Fibroblast of lung (primary cell): ENCODE measurements around the gene PIEZO2. TPM values are rescaled to one million over a fixed set of nuclear protein-coding genes. Genes with fewer than 3 reads are reported as not detected.

Experiments used
- DNase-seq, 2 donors: peaks; one replicate each; pipeline versions ENCODE4 v3.0.0 to v3.0.0-alpha.2; 2010; ENCODE audit warnings: low read depth in 2 of 2
- H2AFZ ChIP-seq: 2 replicates; pipeline ENCODE4 v1.5.1; 2012; ENCODE audit warnings: low read length, control low read depth, inconsistent platforms
- H3K27ac ChIP-seq: 2 replicates; pipeline ENCODE4 v1.5.1; 2011; ENCODE audit warnings: low read length, control low read depth; ENCODE audit not compliant: insufficient read depth
- H3K27me3 ChIP-seq: 2 replicates; pipeline ENCODE4 v1.5.1; 2011; ENCODE audit warnings: mild to moderate bottlenecking, low read length; ENCODE audit not compliant: control insufficient read depth, insufficient read depth
- H3K36me3 ChIP-seq: 2 replicates; pipeline ENCODE4 v1.5.1; 2011; ENCODE audit warnings: low read length; ENCODE audit not compliant: control insufficient read depth, insufficient read depth
- H3K4me1 ChIP-seq: 2 replicates; pipeline ENCODE4 v1.5.1; 2011; ENCODE audit warnings: low read length; ENCODE audit not compliant: control insufficient read depth, insufficient read depth; ENCODE audit errors: extremely low read depth
- H3K4me2 ChIP-seq: 2 replicates; pipeline ENCODE4 v1.5.1; 2011; ENCODE audit warnings: low read length, control low read depth; ENCODE audit not compliant: insufficient read depth; ENCODE audit errors: extremely low read depth
- H3K4me3 ChIP-seq, 4 experiments: fragments of 200-600 bp in 1 of 4; sonication (generic) in 1 of 4; replicated peaks in 1 of 4; 2 replicates each; pipeline ENCODE4 v1.5.1; 2011 to 2016; ENCODE audit warnings: low read length in 4 of 4, low read depth in 3 of 4, mild to moderate bottlenecking in 3 of 4, control low read depth in 2 of 4, inconsistent platforms in 1 of 4, mixed read lengths in 1 of 4; ENCODE audit not compliant: insufficient read depth in 1 of 4; ENCODE audit errors: control extremely low read depth in 1 of 4
- H3K79me2 ChIP-seq: 2 replicates; pipeline ENCODE4 v1.5.1; 2012; ENCODE audit warnings: mild to moderate bottlenecking, low read length, inconsistent platforms; ENCODE audit not compliant: control insufficient read depth, insufficient read depth
- H3K9ac ChIP-seq: 2 replicates; pipeline ENCODE4 v1.5.1; 2011; ENCODE audit warnings: mild to moderate bottlenecking, low read length, control low read depth; ENCODE audit not compliant: insufficient read depth
- H3K9me3 ChIP-seq: 2 replicates; pipeline ENCODE4 v1.5.1; 2012; ENCODE audit warnings: low read depth, low read length; ENCODE audit not compliant: control insufficient read depth, insufficient read depth
- H4K20me1 ChIP-seq: 2 replicates; pipeline ENCODE4 v1.5.1; 2011; ENCODE audit warnings: low read length; ENCODE audit not compliant: control insufficient read depth, insufficient read depth; ENCODE audit errors: extremely low read depth
- CTCF ChIP-seq, 2 donors: IDR thresholded peaks in 1 of 2; conservative IDR thresholded peaks in 1 of 2; 1 replicate in 1 of 2; 2 replicates in 1 of 2; pipeline ENCODE4 v1.5.1; 2011 to 2012; ENCODE audit warnings: low read length in 2 of 2, control low read depth in 1 of 2, inconsistent platforms in 1 of 2, low read depth in 1 of 2, mild to moderate bottlenecking in 1 of 2
- EZH2 ChIP-seq: IDR thresholded peaks from 2 replicates; pipeline ENCODE4 v1.5.1; 2012; ENCODE audit warnings: low read length, control low read depth, mild to moderate bottlenecking; ENCODE audit errors: missing control alignments
- polyA plus RNA-seq, 2 donors: library from polyadenylated mRNA; depleted of rRNA in 1 of 2; stranded (reverse) in 1 of 2; unstranded in 1 of 2; fragments of >200 nt; gene quantifications; 2 replicates each; pipeline ENCODE4 v1.2.1, GENCODE V29; 2011 to 2012; ENCODE audit warnings: missing spikeins in 1 of 2
- total RNA-seq: library from RNA; depleted of rRNA; stranded (reverse); fragments of >200 nt; gene quantifications from 2 replicates; pipeline ENCODE4 v1.2.1, GENCODE V29; 2014

The PIEZO2 gene
- total and polyA plus RNA-seq, 2 donors (not counting 1 experiment from before 2014, with no cell fraction given), result 1.2 to 6.6 TPM

DNA sequence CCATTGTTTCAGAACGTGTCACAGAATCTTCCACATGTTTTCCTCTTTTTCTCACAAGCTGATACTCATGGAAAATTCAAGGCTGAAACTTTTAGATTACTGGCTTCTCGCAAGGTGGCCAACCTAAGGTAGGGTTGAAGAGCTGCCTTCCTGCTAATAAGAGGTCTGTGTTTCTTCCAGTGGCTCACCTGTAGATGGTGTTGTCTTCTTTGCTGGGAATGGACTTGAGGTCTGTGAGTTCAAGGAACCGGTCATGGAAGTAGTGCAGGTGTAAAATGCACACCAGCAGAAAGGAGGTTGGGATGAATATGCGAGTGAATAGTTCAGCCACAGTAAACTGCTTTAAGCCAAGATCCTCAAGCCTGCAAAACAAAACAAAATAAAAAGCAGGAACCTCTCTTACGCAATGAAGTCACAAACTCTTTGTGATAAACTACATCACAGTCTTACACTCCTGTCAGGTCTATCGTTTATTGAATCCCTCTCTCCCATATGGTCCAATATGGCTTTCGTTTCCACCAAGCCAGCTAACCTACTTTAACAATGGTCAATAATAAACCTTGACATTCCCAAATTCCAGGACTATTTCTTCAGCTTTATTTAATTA lies 364.7 kb downstream of the PIEZO2 start:
- Histone ChIP-seq H3K9me3 (no peaks in the 10 kb centered on the region), H4K20me1 (no peaks in the 10 kb centered on the region), H3K36me3 (no peaks in the 10 kb centered on the region), H3K4me1 (no peaks in the 10 kb centered on the region), H3K27ac (no peak overlapping the region), H2AFZ (no peak overlapping the region), H3K4me2 (no peak overlapping the region), H3K27me3 (no peaks in the 10 kb centered on the region), H3K4me3 (no peak overlapping the region), H3K9ac (no peak overlapping the region), H3K79me2 (no peaks in the 10 kb centered on the region)
- TF ChIP-seq CTCF (conservative IDR thresholded peaks at IDR 0.05 in 1 of 2, IDR thresholded peaks at IDR 0.05 in 1 of 2; ENCODE audit: low read depth in 1 of 2, low read length in 2 of 2), result no peak
- DNase-seq, result no peak

DNA sequence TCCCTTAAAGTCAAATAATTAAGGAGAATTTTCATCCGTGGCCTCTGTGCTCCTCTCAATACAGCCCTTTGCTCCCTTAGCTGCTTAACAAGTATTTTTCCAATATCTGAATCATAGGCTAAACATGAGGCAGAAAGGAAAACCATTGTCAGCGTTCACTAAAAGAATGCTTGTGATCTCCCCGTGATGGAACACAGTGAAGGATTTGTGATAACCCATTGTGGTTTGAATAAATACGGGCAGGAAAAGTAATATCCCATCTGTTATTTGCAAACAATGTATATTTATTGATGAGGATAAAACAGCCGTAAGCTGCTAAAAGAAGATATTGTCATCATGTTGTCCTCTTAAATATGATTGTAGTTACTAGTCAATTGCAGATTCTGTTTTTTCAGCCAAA lies 365.4 kb downstream of the PIEZO2 start:
- Histone ChIP-seq H3K36me3 (no peaks in the 10 kb centered on the region), H3K9ac (no peak overlapping the region), H4K20me1 (no peaks in the 10 kb centered on the region), H3K79me2 (no peaks in the 10 kb centered on the region), H2AFZ (no peak overlapping the region), H3K4me2 (no peak overlapping the region), H3K27me3 (no peaks in the 10 kb centered on the region), H3K27ac (no peak overlapping the region), H3K9me3 (no peaks in the 10 kb centered on the region), H3K4me3 (no peak overlapping the region), H3K4me1 (no peaks in the 10 kb centered on the region)
- no peak for TF ChIP-seq CTCF (conservative IDR thresholded peaks at IDR 0.05 in 1 of 2, IDR thresholded peaks at IDR 0.05 in 1 of 2; ENCODE audit: low read depth in 1 of 2, low read length in 2 of 2)
- no peak for DNase-seq

DNA sequence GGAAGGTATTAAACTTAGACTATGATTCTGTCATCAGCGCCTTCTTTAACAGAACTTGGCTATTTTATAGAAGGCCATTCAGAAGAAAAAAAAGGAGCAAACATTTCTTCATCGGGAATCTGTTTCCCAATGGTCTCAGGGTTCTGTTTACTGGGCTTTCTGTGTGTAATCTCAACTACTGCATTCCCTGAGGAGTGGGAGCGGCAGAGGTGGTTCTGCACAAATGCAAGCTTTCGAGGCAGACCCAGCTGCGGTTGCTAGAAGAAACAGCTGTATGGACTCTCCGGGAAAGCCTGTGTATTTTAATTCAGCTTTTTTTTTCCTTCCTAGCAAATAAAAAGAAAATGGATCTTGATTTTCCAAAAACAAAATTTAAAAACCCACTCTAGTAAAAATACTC lies 372.9 kb downstream of the PIEZO2 start:
- TF ChIP-seq CTCF (conservative IDR thresholded peaks at IDR 0.05 in 1 of 2, IDR thresholded peaks at IDR 0.05 in 1 of 2; ENCODE audit: low read depth in 1 of 2, low read length in 2 of 2), result no peak
- no peak for TF ChIP-seq EZH2

More for the DNA sequence above, 372.9 kb downstream of the PIEZO2 start:
- Histone ChIP-seq H4K20me1 (no peaks in the 10 kb centered on the region), H3K9ac (no peak overlapping the region), H3K4me2 (no peak overlapping the region), H2AFZ (no peak overlapping the region), H3K27ac (no peak overlapping the region), H3K79me2 (no peaks in the 10 kb centered on the region), H3K4me3 (no peak overlapping the region), H3K27me3 (no peaks in the 10 kb centered on the region), H3K4me1 (no peaks in the 10 kb centered on the region), H3K36me3 (no peaks in the 10 kb centered on the region), H3K9me3 (no peaks in the 10 kb centered on the region)
- DNase-seq, result no peak
